GM12875 (cell line): ENCODE data around the gene CELF4.

ENCODE experiments used
- H3K4me3 ChIP-seq: one replicate; pipeline ENCODE4 v1.5.1; 2011; ENCODE audit warnings: low read depth, low read length, control low read depth
- TF ChIP-seq, protein P1 (sequence below): IDR thresholded peaks from 2 replicates; pipeline ENCODE4 v1.5.1; 2011; ENCODE audit warnings: low read depth, mild to moderate bottlenecking, control low read depth, inconsistent platforms, low read length, moderate library complexity, borderline replicate concordance; ENCODE audit not compliant: insufficient read depth

CELF4 gene

GRCh38 chr18:37584952-37585695 is 19.5 kb upstream of the CELF4 start:
- TF ChIP-seq, protein P1, sequence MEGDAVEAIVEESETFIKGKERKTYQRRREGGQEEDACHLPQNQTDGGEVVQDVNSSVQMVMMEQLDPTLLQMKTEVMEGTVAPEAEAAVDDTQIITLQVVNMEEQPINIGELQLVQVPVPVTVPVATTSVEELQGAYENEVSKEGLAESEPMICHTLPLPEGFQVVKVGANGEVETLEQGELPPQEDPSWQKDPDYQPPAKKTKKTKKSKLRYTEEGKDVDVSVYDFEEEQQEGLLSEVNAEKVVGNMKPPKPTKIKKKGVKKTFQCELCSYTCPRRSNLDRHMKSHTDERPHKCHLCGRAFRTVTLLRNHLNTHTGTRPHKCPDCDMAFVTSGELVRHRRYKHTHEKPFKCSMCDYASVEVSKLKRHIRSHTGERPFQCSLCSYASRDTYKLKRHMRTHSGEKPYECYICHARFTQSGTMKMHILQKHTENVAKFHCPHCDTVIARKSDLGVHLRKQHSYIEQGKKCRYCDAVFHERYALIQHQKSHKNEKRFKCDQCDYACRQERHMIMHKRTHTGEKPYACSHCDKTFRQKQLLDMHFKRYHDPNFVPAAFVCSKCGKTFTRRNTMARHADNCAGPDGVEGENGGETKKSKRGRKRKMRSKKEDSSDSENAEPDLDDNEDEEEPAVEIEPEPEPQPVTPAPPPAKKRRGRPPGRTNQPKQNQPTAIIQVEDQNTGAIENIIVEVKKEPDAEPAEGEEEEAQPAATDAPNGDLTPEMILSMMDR: no peak
- H3K4me3 ChIP-seq: no peak overlapping the region

GRCh38 chr18:37584217-37584616 is 18.6 kb upstream of the CELF4 start:
- H3K4me3 ChIP-seq: no peak overlapping the region
- TF ChIP-seq, protein P1: no peak

- TF ChIP-seq, protein P1: no peak
- no peak overlapping the region for H3K4me3 ChIP-seq
Measured at GRCh38 chr18:37582261-37582660, 16.7 kb upstream of the CELF4 start.

GRCh38 chr18:37578886-37579513 is 13.4 kb upstream of the CELF4 start:
- H3K4me3 ChIP-seq: no peak overlapping the region
- TF ChIP-seq, protein P1: peak; percentile 22; the same call in 1 of the 2 replicates

GRCh38 chr18:37578182-37578678 is 12.6 kb upstream of the CELF4 start:
- TF ChIP-seq, protein P1: no peak
- H3K4me3 ChIP-seq: no peak overlapping the region

DNA sequence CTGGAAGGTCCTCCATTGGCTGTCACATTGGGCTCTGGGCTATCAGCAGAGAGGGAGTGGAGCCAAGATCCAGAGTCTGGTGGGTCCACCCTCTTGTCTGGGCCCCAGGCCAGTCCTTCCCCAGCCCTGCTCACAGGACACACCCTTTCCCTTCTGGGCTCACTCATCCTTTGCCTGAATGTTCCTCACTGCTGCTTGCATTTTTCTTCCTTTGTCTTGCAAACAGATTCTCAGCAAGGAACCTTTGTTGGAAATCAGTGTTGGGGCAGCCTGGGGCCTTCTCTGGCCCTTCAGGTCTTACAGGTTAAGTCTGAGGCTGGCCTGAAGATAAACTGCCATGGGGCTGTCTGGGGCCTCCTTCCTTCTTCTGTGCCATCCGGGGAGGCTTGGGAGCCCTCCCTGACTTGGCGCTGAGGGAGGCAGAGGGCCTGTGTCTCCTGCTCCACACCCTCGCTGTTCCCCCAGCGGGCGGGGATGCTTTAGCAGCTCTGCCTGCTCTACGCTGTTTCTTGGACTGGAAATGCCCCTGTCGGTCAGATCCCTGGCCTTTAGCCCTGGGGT is 11.5 kb upstream of the CELF4 start:
- TF ChIP-seq, protein P1: no peak
- H3K4me3 ChIP-seq: no peak overlapping the region
